ENCODE data around the gene NFIA. TPM values are rescaled to one million over a fixed set of nuclear protein-coding genes. Genes with fewer than 3 reads are reported as not detected.
A peak's percentile ranks its signal among the peaks of the same experiment; 100 is the strongest.

NFIA gene
- total and polyA plus RNA-seq, 9 of the 15 experiments (the other 6 are each of a cell fraction or from before 2014, with no cell fraction given): 5.3 to 24.9 (median 9.8) TPM

DNA sequence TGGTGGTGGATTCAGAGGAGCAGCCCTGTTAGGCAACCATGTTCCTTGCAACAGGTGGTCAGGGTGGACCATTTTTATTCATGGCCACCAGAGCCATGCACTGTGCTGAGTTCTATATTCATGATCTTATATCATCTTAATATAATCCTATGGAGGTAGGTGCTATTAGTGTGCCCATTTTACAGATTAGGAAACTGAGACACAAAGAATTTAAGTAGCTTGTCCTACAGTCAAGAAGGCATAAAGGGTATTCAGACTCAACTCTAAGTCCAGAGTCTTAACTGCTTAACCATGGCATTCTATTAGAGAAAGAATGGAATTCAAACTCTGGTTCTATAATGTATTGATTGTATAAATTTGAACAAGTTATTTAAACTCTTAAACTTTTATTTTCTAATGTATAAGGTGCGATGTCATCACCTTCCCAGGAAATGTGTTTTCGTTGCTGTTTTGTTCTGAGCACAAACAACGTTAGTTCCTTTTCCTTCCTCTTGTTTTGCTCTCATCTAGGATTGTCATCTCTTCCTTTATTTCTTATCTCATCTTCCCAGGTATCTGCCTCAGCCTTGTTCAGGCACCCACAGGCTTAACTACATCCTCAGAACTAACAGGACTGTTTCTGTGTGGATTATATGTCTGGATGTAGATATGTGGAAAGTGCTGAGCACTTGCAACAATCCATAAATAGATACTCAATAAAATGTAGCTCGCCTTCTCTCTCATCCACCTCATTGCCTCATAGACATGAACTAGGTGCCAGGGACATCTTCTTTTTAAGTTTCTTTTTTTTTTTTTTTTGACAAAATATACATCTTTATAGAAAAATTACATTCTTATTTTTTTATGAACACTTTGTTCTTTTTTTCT lies 207.1 kb downstream of the NFIA start:
- Histone ChIP-seq H3K9me3 (replicated peaks; ENCODE audit: control insufficient read depth, insufficient read depth, low read depth, low read length) (no peaks in the 10 kb centered on the region), H3K4me2 (ENCODE audit: insufficient read depth, low read length) (no peak overlapping the region; the same call in 1 of the 2 replicates), H3K4me3 (no peak overlapping the region), H3K4me1 (replicated peaks in 1 of 2; ENCODE audit: control insufficient read depth in 2 of 2, insufficient read depth in 2 of 2, low read length in 2 of 2) (no peaks in the 10 kb centered on the region; a peak in 1 of 5 replicates), H3K9me1 (ENCODE audit: control insufficient read depth, insufficient read depth, low read length) (no peaks in the 10 kb centered on the region), H4K20me1 (replicated peaks; ENCODE audit: control insufficient read depth, insufficient read depth, low read length) (no peaks in the 10 kb centered on the region), H2AFZ (ENCODE audit: low read depth, low read length) (no peak overlapping the region), H3K36me3 (ENCODE audit: control insufficient read depth, insufficient read depth, low read length) (no peaks in the 10 kb centered on the region), H3K79me2 (ENCODE audit: control insufficient read depth, insufficient read depth, low read length) (peaks cover 5% of the 10 kb centered on the region; the same call in 1 of the 3 replicates), H3K9ac (ENCODE audit: insufficient read depth in 1 of 2, low read depth in 2 of 2, low read length in 2 of 2) (no peak overlapping the region), H3K27me3 (ENCODE audit: control insufficient read depth in 2 of 2, insufficient read depth in 2 of 2, low read length in 2 of 2) (no peaks in the 10 kb centered on the region), H3K27ac (ENCODE audit: extremely low read depth, low read depth, low read length) (no peak overlapping the region)
- ChIA-PET CTCF (ENCODE audit: low intra/inter-chr PET ratio) (no interaction called here), POLR2A (interaction anchor here (0.7 to 1.0 kb wide), 2 partner anchors 10 to 348 kb away, joined by 4 read pairs; no protein-coding TSS in a partner anchor)
- DNase-seq (ENCODE audit: extremely low read depth in 1 of 4, low spot score in 3 of 4) (peak in 2 of 4 experiments; percentile 15 to 27), FAIRE-seq (no peak), ATAC-seq (peak; percentile 28; the same call in 2 of the 3 replicates)
- in situ Hi-C loops (cut with MboI): no loop called here
- 34% methylated on average over 4 of the region's 4 CpGs for WGBS (ENCODE audit: insufficient coverage, low coverage, missing lambda C conversion rate)
- intact Hi-C loops (cut with micrococcal nuclease): loop anchor here (5.0 kb wide), 1 partner anchor 163 kb away; no protein-coding TSS in a partner anchor
- no TSS peak for BruUV-seq (replicated peaks)
- TF ChIP-seq TAL1 (IDR thresholded peaks at IDR 0.05) (peak; percentile 35; the same call in 1 of the 2 replicates), TCF3 (CRISPR knock-in tag; IDR thresholded peaks at IDR 0.05) (peak; percentile 49), ADNP (tag; IDR thresholded peaks at IDR 0.05) (peak; percentile 95), XRCC5 (IDR thresholded peaks at IDR 0.05; ENCODE audit: low read depth, low read length) (no peak), DNMT1 (IDR thresholded peaks at IDR 0.05) (no peak), KDM1A (IDR thresholded peaks at IDR 0.05) (peak; percentile 56 to 85; a peak in 3 of 4 replicates), BCOR (IDR thresholded peaks at IDR 0.05) (peak; percentile 87), PTBP1 (IDR thresholded peaks at IDR 0.05; ENCODE audit: low read depth, low read length) (no peak), SMARCA4 (IDR thresholded peaks at IDR 0.05) (no peak), CBX1 (IDR thresholded peaks at IDR 0.05; ENCODE audit: low read depth) (0 out of 2 replicates have a peak, but pooled peaks have one; percentile 42), SIN3B (IDR thresholded peaks at IDR 0.05; ENCODE audit: low read depth) (no peak), ZNF282 (CRISPR knock-in tag; IDR thresholded peaks at IDR 0.05) (no peak), ZNF140 (CRISPR knock-in tag; IDR thresholded peaks at IDR 0.05) (no peak), ZFP1 (CRISPR knock-in tag; IDR thresholded peaks at IDR 0.05) (no peak), BRD9 (IDR thresholded peaks at IDR 0.05; ENCODE audit: low read depth, partially characterized antibody) (no peak), ARHGAP35 (IDR thresholded peaks at IDR 0.05; ENCODE audit: partially characterized antibody) (no peak), HMGN3 (IDR thresholded peaks at IDR 0.05; ENCODE audit: borderline replicate concordance, extremely low read depth, insufficient read length, low read depth, low read length) (no peak)
- TF ChIP-seq, protein P1, sequence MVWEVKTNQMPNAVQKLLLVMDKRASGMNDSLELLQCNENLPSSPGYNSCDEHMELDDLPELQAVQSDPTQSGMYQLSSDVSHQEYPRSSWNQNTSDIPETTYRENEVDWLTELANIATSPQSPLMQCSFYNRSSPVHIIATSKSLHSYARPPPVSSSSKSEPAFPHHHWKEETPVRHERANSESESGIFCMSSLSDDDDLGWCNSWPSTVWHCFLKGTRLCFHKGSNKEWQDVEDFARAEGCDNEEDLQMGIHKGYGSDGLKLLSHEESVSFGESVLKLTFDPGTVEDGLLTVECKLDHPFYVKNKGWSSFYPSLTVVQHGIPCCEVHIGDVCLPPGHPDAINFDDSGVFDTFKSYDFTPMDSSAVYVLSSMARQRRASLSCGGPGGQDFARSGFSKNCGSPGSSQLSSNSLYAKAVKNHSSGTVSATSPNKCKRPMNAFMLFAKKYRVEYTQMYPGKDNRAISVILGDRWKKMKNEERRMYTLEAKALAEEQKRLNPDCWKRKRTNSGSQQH (CRISPR knock-in tag; IDR thresholded peaks at IDR 0.05): no peak
- TF ChIP-seq, protein P2, sequence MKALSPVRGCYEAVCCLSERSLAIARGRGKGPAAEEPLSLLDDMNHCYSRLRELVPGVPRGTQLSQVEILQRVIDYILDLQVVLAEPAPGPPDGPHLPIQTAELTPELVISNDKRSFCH (CRISPR knock-in tag; IDR thresholded peaks at IDR 0.05): no peak
- TF ChIP-seq, protein P2 (tag; IDR thresholded peaks at IDR 0.05): no peak
- TF ChIP-seq, protein P3, sequence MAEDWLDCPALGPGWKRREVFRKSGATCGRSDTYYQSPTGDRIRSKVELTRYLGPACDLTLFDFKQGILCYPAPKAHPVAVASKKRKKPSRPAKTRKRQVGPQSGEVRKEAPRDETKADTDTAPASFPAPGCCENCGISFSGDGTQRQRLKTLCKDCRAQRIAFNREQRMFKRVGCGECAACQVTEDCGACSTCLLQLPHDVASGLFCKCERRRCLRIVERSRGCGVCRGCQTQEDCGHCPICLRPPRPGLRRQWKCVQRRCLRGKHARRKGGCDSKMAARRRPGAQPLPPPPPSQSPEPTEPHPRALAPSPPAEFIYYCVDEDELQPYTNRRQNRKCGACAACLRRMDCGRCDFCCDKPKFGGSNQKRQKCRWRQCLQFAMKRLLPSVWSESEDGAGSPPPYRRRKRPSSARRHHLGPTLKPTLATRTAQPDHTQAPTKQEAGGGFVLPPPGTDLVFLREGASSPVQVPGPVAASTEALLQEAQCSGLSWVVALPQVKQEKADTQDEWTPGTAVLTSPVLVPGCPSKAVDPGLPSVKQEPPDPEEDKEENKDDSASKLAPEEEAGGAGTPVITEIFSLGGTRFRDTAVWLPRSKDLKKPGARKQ (CRISPR knock-in tag; IDR thresholded peaks at IDR 0.05): no peak
